Lung (tissue), 12 donors: Measurements from ENCODE around the gene SLC35E4. TPM values are rescaled to one million over a fixed set of nuclear protein-coding genes. Genes with fewer than 3 reads are reported as not detected.
"Not testable (repeated sequence)": the region's sequence is repeated elsewhere in the genome, so short reads cannot be mapped to it uniquely, and the experiment has no call there.

Experiments
- ATAC-seq: fragments of 200-7000 bp; cut with Tn5 transposase; one replicate; pipeline ENCODE4 v1.9.1; 2020; ENCODE audit warnings: moderate number of reproducible peaks; ENCODE audit not compliant: insufficient read depth, low FRiP score
- DNase-seq, 3 donors: peaks; one replicate each; pipeline ENCODE4 v3.0.0-alpha.2; 2013 to 2017
- H3K27ac ChIP-seq, 2 donors: one replicate each; pipeline ENCODE4 v1.5.1; 2013; ENCODE audit warnings: mild to moderate bottlenecking in 2 of 2, moderate library complexity in 2 of 2, control low read depth in 1 of 2, inconsistent platforms in 1 of 2, low read depth in 1 of 2, low read length in 1 of 2
- H3K27me3 ChIP-seq, 3 donors: one replicate each; pipeline ENCODE4 v1.5.1; 2013; ENCODE audit warnings: low read length in 2 of 3; ENCODE audit not compliant: control insufficient read depth in 3 of 3, insufficient read depth in 3 of 3
- H3K36me3 ChIP-seq, 4 donors: one replicate each; pipeline ENCODE4 v1.5.1; 2013; ENCODE audit warnings: low read length in 4 of 4, mild to moderate bottlenecking in 1 of 4, moderate library complexity in 1 of 4; ENCODE audit not compliant: control insufficient read depth in 4 of 4, insufficient read depth in 4 of 4
- H3K4me1 ChIP-seq, 5 donors: one replicate each; pipeline ENCODE4 v1.5.1; 2013; ENCODE audit warnings: low read length in 5 of 5, mild to moderate bottlenecking in 2 of 5, moderate library complexity in 1 of 5; ENCODE audit not compliant: control insufficient read depth in 5 of 5, insufficient read depth in 5 of 5
- H3K4me3 ChIP-seq: one replicate; pipeline ENCODE4 v1.5.1; 2013; ENCODE audit warnings: mild to moderate bottlenecking, control low read depth, moderate library complexity
- H3K9ac ChIP-seq, 2 donors: one replicate each; pipeline ENCODE4 v1.5.1; 2013; ENCODE audit warnings: low read length in 2 of 2, control low read depth in 1 of 2; ENCODE audit not compliant: insufficient read depth in 1 of 2
- H3K9me3 ChIP-seq, 4 donors: one replicate each; pipeline ENCODE4 v1.5.1; 2013; ENCODE audit warnings: low read length in 3 of 4, mild to moderate bottlenecking in 1 of 4, moderate library complexity in 1 of 4; ENCODE audit not compliant: control insufficient read depth in 4 of 4, insufficient read depth in 3 of 4
- CTCF ChIP-seq: IDR thresholded peaks from 2 replicates; pipeline ENCODE4 v1.5.1; 2012; ENCODE audit warnings: mild to moderate bottlenecking; ENCODE audit errors: control extremely low read depth, extremely low read depth
- WGBS, 2 donors: extraction: QIAGEN DNeasy Blood & Tissue Kit; methylation state at CpG; one replicate each; pipeline ENCODE4 v1.1.7; 2013; 5-methylcytosine and 5-hydroxymethylcytosine counted together
- polyA plus RNA-seq, 2 donors: library from polyadenylated mRNA; stranded (reverse); fragments of 200-250 nt; gene quantifications; one replicate each; pipeline ENCODE4 v1.2.1, GENCODE V29; 2013
- total RNA-seq, 2 donors: library from RNA; depleted of rRNA in 1 of 2; stranded (reverse); fragments of >200 nt in 1 of 2; gene quantifications; one replicate each; pipeline ENCODE4 v1.2.1, GENCODE V29; 2014 to 2021
- donor health status: control.
- donor health status: control.
- donor health status: Bipolar disorder and iron deficiency.
- donor health status: healthy.
- donor health status: DM: yes; HTN: yes; CAD: no.

SLC35E4 gene
- total and polyA plus RNA-seq, 4 donors, result 1.6 to 4.8 (median 3.2) TPM

- H3K36me3 ChIP-seq, H3K9ac ChIP-seq, H3K4me1 ChIP-seq, H3K9me3 ChIP-seq, DNase-seq, H3K4me3 ChIP-seq, ATAC-seq, H3K27ac ChIP-seq, H3K27me3 ChIP-seq: not testable (repeated sequence)
- WGBS, 2 donors, result 85 to 87% methylated on average over 12 of the region's 12 CpGs
Observed at GRCh38 chr22:30679895-30680690, 44.5 kb downstream of the SLC35E4 start.

GRCh38 chr22:30680991-30681770 is 45.6 kb downstream of the SLC35E4 start:
- Histone ChIP-seq H3K9ac (no peak overlapping the region), H3K36me3 (no peaks in the 10 kb centered on the region), H3K9me3 (no peaks in the 10 kb centered on the region), H3K4me3 (no peak overlapping the region), H3K4me1 (no peaks in the 10 kb centered on the region), H3K27me3 (peaks cover 0 to 7% (median 0%) of the 10 kb centered on the region in 3 donors), H3K27ac (no peak overlapping the region)
- TF ChIP-seq CTCF, result no peak
- DNase-seq, result no peak
- no peak for ATAC-seq
- 96 to 100% methylated on average over 1 of the region's 1 CpG for WGBS, 2 donors

- WGBS, 2 donors, result 81 to 86% methylated on average over 2 of the region's 2 CpGs
- TF ChIP-seq CTCF, result no peak
- H3K9me3 ChIP-seq, result no peaks in the 10 kb centered on the region
- no peak for DNase-seq
- no peak overlapping the region for H3K27ac ChIP-seq
- no peak overlapping the region for H3K4me3 ChIP-seq
- ATAC-seq, result no peak
- H3K36me3 ChIP-seq, result no peaks in the 10 kb centered on the region
- peaks cover 0 to 7% (median 0%) of the 10 kb centered on the region in 3 donors for H3K27me3 ChIP-seq
- H3K4me1 ChIP-seq, result no peaks in the 10 kb centered on the region
- no peak overlapping the region for H3K9ac ChIP-seq
Observed at GRCh38 chr22:30681831-30682230, 46.2 kb downstream of the SLC35E4 start.

- H3K27me3 ChIP-seq, result no peaks in the 10 kb centered on the region
- no peak overlapping the region for H3K4me3 ChIP-seq
- H3K36me3 ChIP-seq, result no peaks in the 10 kb centered on the region
- no peak overlapping the region for H3K27ac ChIP-seq
- H3K9ac ChIP-seq, result no peak overlapping the region
- WGBS, 2 donors, result 90% methylated on average over 7 of the region's 7 CpGs
- no peaks in the 10 kb centered on the region for H3K4me1 ChIP-seq
- H3K9me3 ChIP-seq, result no peaks in the 10 kb centered on the region
- DNase-seq (no peak), ATAC-seq (no peak)
- no peak for TF ChIP-seq CTCF
Observed at GRCh38 chr22:30685178-30685577, 49.6 kb downstream of the SLC35E4 start.
